HUDEP-2 (cell line): Measurements from ENCODE around the gene CDC45.

Experiments
- DNase-seq, 76 experiments: peaks; one replicate each; lab custom pipeline; 2025; ENCODE audit not compliant: unreplicated experiment in 76 of 76; lab: John Stamatoyannopoulos, UW

The CDC45 gene

DNA sequence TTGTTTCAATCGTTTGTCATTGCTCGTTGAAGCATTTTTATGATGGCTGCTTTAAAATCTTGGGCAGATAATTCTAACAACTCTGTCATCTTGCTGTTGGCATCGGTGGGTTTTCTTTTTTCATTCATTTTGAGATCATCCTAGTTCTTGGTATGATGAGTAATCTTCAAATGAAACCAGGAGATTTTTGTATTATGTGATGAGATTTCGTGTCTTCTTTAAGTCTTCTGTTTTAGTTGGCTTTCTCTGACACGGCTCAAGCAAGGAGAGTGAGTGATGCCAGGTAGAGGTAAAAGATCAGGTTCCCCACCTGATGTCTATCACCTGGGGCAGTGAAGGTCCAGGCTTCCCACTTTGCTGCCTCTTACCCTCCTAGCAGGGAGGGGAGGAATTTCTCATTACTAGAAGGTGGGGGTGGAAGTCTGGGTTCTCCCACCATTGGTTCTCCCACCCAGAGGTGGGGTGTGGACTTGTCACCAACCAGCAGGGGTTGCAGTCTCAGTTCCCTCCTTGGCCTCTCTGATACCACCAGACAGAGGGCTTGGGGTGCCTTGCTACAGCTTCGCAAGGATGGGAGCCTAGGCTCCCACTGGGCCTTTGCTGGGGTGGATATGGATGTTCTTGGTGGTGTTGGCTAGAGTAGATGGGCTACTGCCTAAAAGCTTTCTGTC is 12.9 kb downstream of the CDC45 start:
- no peak for DNase-seq

- no peak for DNase-seq
These were observed 14.4 kb downstream of the CDC45 start for GRCh38 chr22:19494001-19494560.

DNA sequence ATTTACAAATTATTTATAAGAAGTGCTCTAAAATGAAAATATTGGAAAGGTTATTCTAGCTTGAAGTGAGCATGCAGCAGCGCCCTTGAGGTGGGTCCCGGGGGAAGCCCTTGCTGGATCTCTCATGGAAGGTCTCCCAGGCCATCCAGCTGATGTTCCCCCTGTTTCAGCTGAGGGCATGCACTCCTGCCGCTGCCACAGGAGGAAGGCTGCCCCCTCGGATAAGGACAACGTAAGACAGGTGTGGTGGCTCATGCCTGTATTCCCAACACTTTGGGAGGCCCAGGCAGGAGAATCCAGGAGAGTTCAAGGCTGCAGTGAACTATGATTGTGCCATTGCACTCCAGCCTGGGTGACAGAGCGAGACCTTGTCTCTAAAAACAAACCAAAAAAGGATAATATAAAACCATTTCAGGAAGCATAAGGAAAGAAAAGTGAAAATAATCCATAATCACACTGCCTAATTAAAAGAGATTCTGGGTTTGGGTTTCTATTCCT is 15.0 kb downstream of the CDC45 start:
- no peak for DNase-seq

DNA sequence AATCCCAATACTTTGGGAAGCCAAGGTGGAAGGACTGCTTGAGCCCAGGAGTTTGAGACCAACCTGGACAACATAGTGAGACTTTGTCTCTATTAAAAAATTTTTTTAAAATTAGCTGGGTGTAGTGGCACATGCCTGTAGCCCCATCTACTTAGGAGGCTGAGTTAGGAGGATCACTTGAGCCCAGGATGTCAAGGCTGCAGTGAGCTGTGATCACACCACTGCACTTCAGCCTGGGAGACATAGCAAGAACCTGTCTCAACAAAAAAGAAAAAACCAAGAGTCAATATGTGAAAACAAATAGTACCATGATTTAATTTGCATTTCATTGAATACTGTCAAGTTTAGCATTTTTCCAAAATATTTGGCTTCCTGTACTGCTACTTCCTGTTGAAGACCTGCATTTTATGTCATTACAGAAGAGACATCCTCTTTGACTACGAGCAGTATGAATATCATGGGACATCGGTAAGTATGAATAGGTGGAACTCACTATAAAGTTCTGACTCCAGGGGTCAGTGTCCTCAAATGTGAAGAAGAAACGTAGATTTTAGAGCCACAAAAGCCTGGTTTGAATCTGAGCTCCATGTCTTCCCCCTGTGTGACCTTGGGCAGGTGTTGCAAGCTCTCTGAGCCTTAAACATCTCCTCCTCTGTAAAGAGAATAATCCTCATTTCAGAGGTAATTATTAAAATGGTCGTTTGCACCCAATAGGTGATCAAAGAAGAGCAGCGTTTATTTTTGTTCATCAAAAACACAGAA is 16.0 kb downstream of the CDC45 start:
- DNase-seq = no peak

DNA sequence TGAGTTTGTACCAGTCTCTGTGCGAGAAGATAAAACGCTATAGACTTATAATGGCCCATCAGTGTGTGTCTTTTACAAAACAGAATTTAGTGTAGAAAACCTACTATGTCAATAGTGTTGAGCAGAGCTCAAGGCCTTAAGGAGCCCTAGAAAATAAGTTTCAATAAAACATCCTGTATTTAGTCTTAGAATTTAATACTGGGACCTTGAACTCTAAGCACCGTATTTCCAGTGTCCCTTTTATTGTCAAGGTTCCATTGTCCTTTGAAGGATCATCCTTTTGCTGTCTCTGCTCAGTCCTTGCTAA is 16.6 kb downstream of the CDC45 start:
- no peak for DNase-seq

DNA sequence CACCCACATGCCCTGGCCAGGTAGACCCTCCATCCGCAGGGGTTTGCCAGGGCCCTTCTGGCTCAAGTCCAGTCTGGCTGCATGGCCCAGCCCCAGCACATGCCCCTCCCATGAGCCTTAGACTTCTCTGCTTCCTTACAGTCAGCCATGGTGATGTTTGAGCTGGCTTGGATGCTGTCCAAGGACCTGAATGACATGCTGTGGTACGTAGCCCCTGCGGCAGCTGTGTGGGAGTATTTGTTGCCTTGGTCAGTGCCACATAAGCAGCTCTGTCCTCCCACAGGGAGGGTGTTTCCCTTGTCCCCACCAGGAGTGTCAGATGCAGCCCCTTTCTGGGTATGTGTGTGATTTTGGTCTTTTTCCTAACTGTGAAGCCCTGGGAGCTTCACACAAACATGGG is 17.5 kb downstream of the CDC45 start:
- peak in 62 of 76 experiments; percentile 8 to 87 (median 49) for DNase-seq

DNA sequence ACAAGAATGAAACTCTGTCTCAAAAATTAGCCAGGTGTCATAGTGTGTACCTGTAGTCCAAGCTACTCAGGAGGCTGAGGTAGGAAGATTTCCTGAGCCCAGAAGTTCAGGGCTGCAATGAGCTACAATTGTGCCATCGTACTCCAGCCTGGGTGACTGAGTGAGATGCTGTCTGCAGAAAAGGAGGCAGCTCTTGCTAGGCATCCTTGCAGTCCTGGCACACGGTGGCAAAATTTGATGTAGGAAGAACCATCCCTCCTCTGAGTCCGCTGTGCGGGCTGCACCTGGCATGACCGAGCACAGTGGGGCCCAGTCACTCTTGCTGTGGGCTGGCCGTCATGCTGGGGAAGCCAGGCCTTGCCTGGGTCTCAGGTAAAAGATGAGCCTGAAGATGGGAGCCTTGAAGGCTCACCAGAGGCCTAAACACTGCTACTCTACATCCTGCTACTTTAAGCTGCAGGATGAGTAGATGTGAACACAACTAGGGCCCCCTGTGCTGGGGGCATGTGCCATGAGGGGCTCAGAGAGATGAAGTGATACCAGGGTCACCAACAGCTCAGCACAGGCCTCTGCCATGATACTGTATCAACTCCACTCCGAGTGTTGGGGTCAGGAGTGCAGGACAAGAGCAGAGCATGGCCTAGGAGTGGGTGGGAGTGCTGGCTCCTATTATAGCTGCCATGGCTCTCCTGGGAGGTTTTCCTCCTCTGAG is 18.6 kb downstream of the CDC45 start:
- no peak for DNase-seq

GRCh38 chr22:19498866-19499190 is 19.1 kb downstream of the CDC45 start:
- no peak for DNase-seq

DNA sequence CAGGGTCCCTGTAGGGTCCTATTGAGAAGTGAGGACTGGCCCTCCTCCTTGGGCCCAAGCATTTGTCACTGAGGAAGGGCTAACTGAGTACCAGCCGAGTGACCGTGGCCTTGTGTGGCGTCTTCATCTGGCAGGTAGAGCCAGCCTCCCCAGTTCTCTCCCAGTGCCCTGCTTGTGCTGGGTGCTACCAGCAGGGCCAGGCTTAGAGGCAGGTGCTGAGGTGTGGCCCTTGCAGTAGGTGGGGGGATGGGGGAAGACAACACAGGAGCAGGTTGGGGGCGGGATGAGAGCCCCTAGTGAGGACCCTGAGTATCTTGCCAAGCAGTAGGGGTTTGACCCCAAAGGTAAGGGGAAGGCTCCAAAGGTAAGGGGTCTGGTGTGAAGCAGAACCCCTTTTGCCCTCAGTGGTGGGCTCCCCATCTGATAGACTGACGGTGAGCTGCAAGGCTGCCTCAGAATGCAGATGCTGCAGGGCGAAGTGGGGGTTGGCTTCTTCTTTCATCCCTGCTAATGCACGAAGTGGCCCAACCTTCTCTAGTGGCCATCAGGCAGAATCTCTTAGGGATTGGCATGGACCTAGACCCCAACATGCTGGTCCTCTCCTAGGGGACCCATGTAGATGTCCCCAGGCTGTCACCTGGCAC is 19.6 kb downstream of the CDC45 start:
- DNase-seq = no peak

DNA sequence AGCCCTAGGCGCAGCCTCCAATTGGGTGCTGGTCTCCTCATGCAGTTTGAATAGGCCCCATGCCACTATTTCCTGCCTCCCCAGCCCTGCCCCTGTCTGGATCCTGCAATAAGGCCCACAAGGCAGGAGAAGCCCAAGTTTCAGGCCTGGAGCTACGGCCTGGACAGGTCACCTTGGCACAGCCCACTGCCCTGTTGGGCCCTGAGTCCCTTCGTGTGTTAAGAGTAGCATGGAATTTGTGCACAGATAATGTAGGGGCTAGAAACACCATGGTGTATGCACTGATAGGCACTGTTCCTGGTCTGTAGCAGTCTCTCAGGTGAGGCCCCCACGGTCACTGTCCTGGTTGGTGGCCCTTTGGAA is 20.1 kb downstream of the CDC45 start:
- DNase-seq = no peak

DNA sequence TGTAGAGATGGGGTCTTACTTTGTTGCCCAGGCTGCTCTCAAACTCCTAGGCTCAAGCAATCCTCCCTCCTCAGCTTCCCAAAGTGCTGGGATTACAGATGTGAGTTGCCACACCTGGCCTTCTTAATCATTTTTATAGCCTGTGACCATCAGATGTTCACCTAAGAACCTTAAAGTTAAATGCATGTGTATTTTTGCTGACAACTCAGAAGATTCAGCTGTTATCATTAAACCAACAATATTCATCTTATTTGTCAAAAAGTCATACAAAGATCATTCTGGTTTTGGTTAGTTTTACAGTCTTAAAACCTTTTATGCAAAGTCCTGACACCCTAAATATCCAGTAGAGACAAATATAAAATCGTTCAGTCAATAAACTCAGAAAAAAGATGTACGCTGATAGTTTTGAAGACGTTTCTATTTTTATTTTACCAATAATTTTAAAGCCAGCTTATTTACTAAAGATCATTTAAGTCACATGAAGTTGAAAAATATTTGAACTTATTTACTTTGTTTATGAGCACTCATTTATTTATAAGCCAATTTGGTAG is 22.3 kb downstream of the CDC45 start:
- DNase-seq = no peak

DNA sequence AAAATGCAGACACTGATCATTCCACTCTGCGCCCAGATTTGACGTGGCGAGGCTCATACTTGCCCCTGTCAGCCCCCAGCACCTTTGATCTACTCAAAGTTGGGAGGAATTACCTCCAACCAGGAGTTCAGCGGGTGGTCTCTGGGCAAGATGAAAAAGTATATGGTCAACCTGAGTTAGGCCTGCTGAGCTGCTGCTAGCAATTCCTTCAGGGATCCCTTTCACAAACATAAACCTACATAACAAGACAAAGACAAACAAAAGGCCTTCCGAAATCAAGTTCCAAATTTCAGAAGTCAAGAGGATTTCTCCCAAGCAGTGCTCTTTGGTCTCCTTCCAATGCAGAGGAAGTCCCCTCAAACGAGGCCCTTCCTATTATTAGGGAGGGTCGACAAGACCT is 23.6 kb downstream of the CDC45 start:
- no peak for DNase-seq

DNA sequence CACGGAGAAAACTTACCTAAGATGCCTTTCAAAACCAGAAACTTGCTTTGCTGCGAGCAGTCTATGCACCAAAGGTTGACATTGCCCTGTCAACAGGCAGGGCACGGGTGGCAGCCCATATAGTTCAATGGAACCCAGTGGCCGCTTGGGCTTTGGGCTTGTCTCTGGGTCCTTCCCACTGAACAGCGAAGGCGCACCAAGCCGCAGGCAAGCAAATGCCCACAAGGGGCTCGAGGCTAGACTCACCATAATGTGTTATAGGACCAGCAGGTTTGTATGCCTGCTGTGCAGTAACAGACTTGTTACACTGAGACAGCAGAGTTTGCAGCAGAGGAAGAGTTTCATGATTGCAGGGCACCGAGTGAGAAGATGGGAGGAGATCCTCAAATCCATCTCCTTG is 24.1 kb downstream of the CDC45 start:
- DNase-seq = peak in 1 of 76 experiments; percentile 4

GRCh38 chr22:19504900-19505734 is 25.4 kb downstream of the CDC45 start:
- no peak for DNase-seq

DNA sequence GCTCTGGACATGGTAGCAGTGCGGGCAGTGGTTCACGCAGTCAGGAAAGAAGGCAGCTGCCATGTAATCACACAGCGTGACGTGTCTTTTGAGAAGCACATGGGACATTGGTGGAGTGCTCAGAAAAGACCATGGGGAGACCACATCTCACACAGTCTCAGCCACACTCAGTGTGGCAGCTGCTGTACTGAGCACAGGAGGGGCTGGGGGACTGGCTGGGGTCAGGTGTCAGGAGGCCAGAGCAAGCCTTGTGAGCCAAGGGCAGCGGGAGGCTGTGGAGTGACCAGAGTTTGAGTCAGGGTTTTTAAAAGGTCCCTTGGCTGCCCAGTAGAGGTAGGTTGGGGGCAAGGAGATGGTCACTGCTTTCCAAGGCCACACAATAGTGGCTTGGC is 26.0 kb downstream of the CDC45 start:
- DNase-seq = no peak

DNA sequence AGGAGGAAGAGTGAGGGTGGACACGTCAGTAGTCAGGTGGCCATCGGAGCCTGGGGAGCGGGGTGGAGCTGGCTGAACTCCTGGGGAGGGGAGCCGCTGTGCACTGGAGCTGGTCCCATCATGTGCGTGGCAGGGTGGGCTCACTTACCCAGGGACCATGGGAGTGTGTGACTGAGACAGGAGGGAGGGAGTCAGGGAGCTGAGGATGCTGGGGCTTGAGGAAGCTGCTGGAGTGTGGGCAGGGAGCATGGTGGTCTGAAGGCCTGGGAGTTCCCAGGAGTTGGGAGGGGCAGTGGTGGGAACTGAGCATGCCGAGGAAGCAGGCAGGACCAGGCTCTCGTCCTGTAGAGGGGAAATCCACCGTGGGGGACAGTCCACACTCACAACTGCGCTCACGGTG is 26.5 kb downstream of the CDC45 start:
- no peak for DNase-seq

GRCh38 chr22:19507534-19507861 is 27.8 kb downstream of the CDC45 start:
- DNase-seq = no peak

- DNase-seq = no peak
These were observed 28.5 kb downstream of the CDC45 start for GRCh38 chr22:19508024-19508776.

GRCh38 chr22:19509191-19509590 is 29.5 kb downstream of the CDC45 start:
- DNase-seq = no peak

GRCh38 chr22:19509923-19510322 is 30.2 kb downstream of the CDC45 start:
- no peak for DNase-seq
